B cell (primary cell): Measurements from ENCODE around the gene SENP3. TPM values are rescaled to one million over a fixed set of nuclear protein-coding genes. Genes with fewer than 3 reads are reported as not detected.

Source experiments
- ATAC-seq: fragments of 200-7000 bp; cut with Tn5 transposase; one replicate; pipeline ENCODE4 v1.10.0; 2021; ENCODE audit warnings: low read depth, mild to moderate bottlenecking, moderate number of reproducible peaks, moderate library complexity
- CTCF ChIA-PET: fragments of 350-600 bp; sonication (Branson Sonifier 250); formaldehyde crosslinking; loops from one replicate; lab custom pipeline; 2021; ENCODE audit warnings: antibody characterized with exemption, inconsistent platforms; lab: Charles Lee
- POLR2A ChIA-PET: fragments of 350-600 bp; sonication (Branson Sonifier 250); formaldehyde crosslinking; loops from one replicate; lab custom pipeline; 2021; ENCODE audit warnings: antibody characterized with exemption; lab: Charles Lee
- DNase-seq: peaks from one replicate; pipeline ENCODE4 v3.0.0; 2013
- H2AFZ ChIP-seq: 2 replicates; pipeline ENCODE4 v1.6.1; 2012; ENCODE audit warnings: mild to moderate bottlenecking, low read depth, low read length; ENCODE audit not compliant: insufficient read depth, poor library complexity, severe bottlenecking
- H3K27ac ChIP-seq, 2 donors: 1 replicate in 1 of 2; 2 replicates in 1 of 2; pipeline ENCODE4 v1.5.1; 2012 to 2013; ENCODE audit warnings: low read length in 2 of 2, mild to moderate bottlenecking in 2 of 2, moderate library complexity in 1 of 2
- H3K27me3 ChIP-seq, 4 experiments: fragments of 200-600 bp in 1 of 4; sonication (generic) in 1 of 4; replicated peaks in 1 of 4; 1 replicate in 2 of 4; 2 replicates in 2 of 4; pipeline versions ENCODE4 v1.6.1 to v1.7.0; 2013 to 2016; ENCODE audit warnings: low read length in 3 of 4, mild to moderate bottlenecking in 2 of 4, mixed read lengths in 1 of 4, moderate library complexity in 1 of 4; ENCODE audit not compliant: insufficient read depth in 4 of 4, control insufficient read depth in 3 of 4; ENCODE audit errors: control extremely low read depth in 1 of 4
- H3K36me3 ChIP-seq, 2 experiments: replicated peaks in 1 of 2; 1 replicate in 1 of 2; 2 replicates in 1 of 2; pipeline versions ENCODE4 v1.6.1 to v1.7.1; 2013; ENCODE audit warnings: low read length in 1 of 2; ENCODE audit not compliant: insufficient read depth in 2 of 2, control insufficient read depth in 1 of 2; ENCODE audit errors: control extremely low read depth in 1 of 2, extremely low read depth in 1 of 2
- H3K4me1 ChIP-seq, 2 donors: fragments of 200-600 bp in 1 of 2; sonication (generic) in 1 of 2; 1 replicate in 1 of 2; 2 replicates in 1 of 2; pipeline versions ENCODE4 v1.5.1 to v1.6.1; 2013 to 2017; ENCODE audit warnings: low read length in 2 of 2; ENCODE audit not compliant: control insufficient read depth in 2 of 2, insufficient read depth in 2 of 2
- H3K4me2 ChIP-seq: replicated peaks from 2 replicates; pipeline ENCODE3; 2012; ENCODE audit warnings: mild to moderate bottlenecking, low read depth, low read length; ENCODE audit not compliant: poor library complexity, severe bottlenecking
- H3K4me3 ChIP-seq, 5 experiments: fragments of 200-600 bp in 1 of 5; sonication (generic) in 1 of 5; 1 replicate in 3 of 5; 2 replicates in 2 of 5; pipeline versions ENCODE4 v1.5.1 to v1.7.0; 2011 to 2016; ENCODE audit warnings: low read length in 4 of 5, mild to moderate bottlenecking in 4 of 5, low read depth in 2 of 5, control low read depth in 1 of 5, moderate library complexity in 1 of 5; ENCODE audit not compliant: insufficient read depth in 1 of 5; ENCODE audit errors: control extremely low read depth in 1 of 5, extremely low read depth in 1 of 5
- H3K79me2 ChIP-seq: fragments of 200-600 bp; sonication (generic); one replicate; pipeline ENCODE4 v1.6.0; 2016; ENCODE audit warnings: low read length; ENCODE audit not compliant: control insufficient read depth, insufficient read depth
- H3K9ac ChIP-seq: fragments of 200-600 bp; sonication (generic); 2 replicates; pipeline ENCODE4 v1.6.1; 2017; ENCODE audit warnings: mild to moderate bottlenecking, low read length, moderate library complexity
- H3K9me3 ChIP-seq, 3 donors: one replicate each; pipeline versions ENCODE4 v1.6.1 to v1.7.1; 2013; ENCODE audit warnings: low read length in 2 of 3; ENCODE audit not compliant: control insufficient read depth in 2 of 3, insufficient read depth in 1 of 3; ENCODE audit errors: control extremely low read depth in 1 of 3
- H4K20me1 ChIP-seq: 2 replicates; pipeline ENCODE4 v1.6.0; 2012; ENCODE audit warnings: mild to moderate bottlenecking, low read length; ENCODE audit not compliant: insufficient read depth, control insufficient read depth, poor library complexity, severe bottlenecking
- H3K27ac Mint-ChIP-seq: one replicate; pipeline ENCODE4 v1.8.0; 2021; ENCODE audit warnings: mixed read lengths
- H3K27me3 Mint-ChIP-seq: one replicate; pipeline ENCODE4 v1.8.0; 2021; ENCODE audit warnings: mixed read lengths
- H3K4me1 Mint-ChIP-seq: one replicate; pipeline ENCODE4 v1.8.0; 2021; ENCODE audit warnings: mixed read lengths
- H3K4me3 Mint-ChIP-seq: one replicate; pipeline ENCODE4 v1.8.0; 2021; ENCODE audit warnings: mixed read lengths
- H3K9me3 Mint-ChIP-seq: one replicate; pipeline ENCODE4 v1.8.0; 2022; ENCODE audit warnings: mixed read lengths; ENCODE audit not compliant: insufficient read depth
- EZH2 ChIP-seq: IDR thresholded peaks from 2 replicates; pipeline ENCODE4 v1.6.1; 2012; ENCODE audit warnings: borderline replicate concordance, low read depth, mild to moderate bottlenecking, moderate library complexity, low read length; ENCODE audit not compliant: insufficient read depth, poor library complexity, severe bottlenecking
- WGBS: methylation state at CpG from one replicate; pipeline ENCODE4 v1.1.5; 2013; ENCODE audit warnings: missing lambda C conversion rate; ENCODE audit not compliant: insufficient coverage; 5-methylcytosine and 5-hydroxymethylcytosine counted together
- intact Hi-C: fragments of 100-400 bp; cut with micrococcal nuclease; formaldehyde crosslinking; loops from one replicate; pipeline ENCODE4 v1.10.0; 2022
- polyA plus RNA-seq: library from polyadenylated mRNA; depleted of rRNA; stranded (reverse); fragments of >200 nt; gene quantifications from 2 replicates; pipeline ENCODE4 v1.2.3, GENCODE V29; 2012
- small RNA-seq: library from RNA; depleted of rRNA; stranded (forward); fragments of <200 nt; gene quantifications from one replicate; pipeline ENCODE3, GENCODE V24; 2012; ENCODE audit warnings: low replicate concordance, low read depth; ENCODE audit not compliant: insufficient read length
- total RNA-seq, 2 donors: library from RNA; stranded (reverse); fragments of 120-200 nt in 1 of 2; gene quantifications; 1 replicate in 1 of 2; 2 replicates in 1 of 2; pipeline versions ENCODE4 v1.2.3 to v1.2.4, GENCODE V29; 2013 to 2022
- TF ChIP-seq, protein P1 (sequence below): fragments of 200-600 bp; IDR thresholded peaks from one replicate; pipeline ENCODE4 v1.8.0; 2022; ENCODE audit warnings: antibody characterized with exemption, mild to moderate bottlenecking

The SENP3 gene
- total and polyA plus RNA-seq, 2 donors (not counting 1 experiment from before 2014, with no cell fraction given) = 45.1 to 57.1 TPM

DNA sequence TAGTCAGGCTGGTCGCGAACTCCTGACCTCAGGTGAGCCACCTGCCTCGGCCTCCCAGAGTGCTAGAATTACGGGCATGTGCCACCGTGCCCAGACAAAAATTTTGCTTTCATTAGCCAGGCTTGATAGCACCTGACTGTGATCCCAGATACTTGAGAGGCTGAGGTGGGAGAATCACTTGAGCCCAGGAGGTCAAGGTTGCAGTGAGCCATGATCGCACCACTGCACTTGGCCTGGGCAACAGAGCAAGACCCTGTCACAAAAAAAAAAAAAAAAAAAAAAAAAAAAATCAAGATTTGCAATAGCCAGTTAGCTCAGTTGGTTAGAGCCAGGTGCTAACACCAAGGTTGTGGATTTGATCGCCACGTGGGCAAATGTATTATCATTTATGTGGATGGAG, 59.1 kb downstream of the SENP3 start:
- H3K27ac Mint-ChIP-seq = no peak overlapping the region
- H2AFZ ChIP-seq = no peak overlapping the region
- DNase-seq = no peak
- no peaks in the 10 kb centered on the region for H3K36me3 ChIP-seq
- H3K27ac ChIP-seq = no peak overlapping the region
- intact Hi-C loops = no loop called here
- H4K20me1 ChIP-seq = no peaks in the 10 kb centered on the region
- H3K27me3 ChIP-seq = no peaks in the 10 kb centered on the region
- no peaks in the 10 kb centered on the region for H3K4me1 ChIP-seq
- H3K4me1 Mint-ChIP-seq = no peaks in the 10 kb centered on the region
- H3K4me3 Mint-ChIP-seq = no peak overlapping the region
- H3K27me3 Mint-ChIP-seq = no peaks in the 10 kb centered on the region
- H3K4me3 ChIP-seq = no peak overlapping the region
- H3K79me2 ChIP-seq = no peaks in the 10 kb centered on the region
- H3K9ac ChIP-seq = no peak overlapping the region
- ChIA-PET POLR2A (interaction anchor here (0.5 kb wide), 1 partner anchor 627 kb away, joined by 4 read pairs; the partner anchor contains the start of gene CTC1), CTCF (interaction anchor here (1.2 kb wide), 1 partner anchor 11 kb away, joined by 3 read pairs; no protein-coding TSS in a partner anchor)
- no peak for ATAC-seq
- H3K4me2 ChIP-seq = no peak overlapping the region
- 97% methylated on average over 6 of the region's 8 CpGs for WGBS
- no peaks in the 10 kb centered on the region for H3K9me3 Mint-ChIP-seq
- TF ChIP-seq, protein P1, sequence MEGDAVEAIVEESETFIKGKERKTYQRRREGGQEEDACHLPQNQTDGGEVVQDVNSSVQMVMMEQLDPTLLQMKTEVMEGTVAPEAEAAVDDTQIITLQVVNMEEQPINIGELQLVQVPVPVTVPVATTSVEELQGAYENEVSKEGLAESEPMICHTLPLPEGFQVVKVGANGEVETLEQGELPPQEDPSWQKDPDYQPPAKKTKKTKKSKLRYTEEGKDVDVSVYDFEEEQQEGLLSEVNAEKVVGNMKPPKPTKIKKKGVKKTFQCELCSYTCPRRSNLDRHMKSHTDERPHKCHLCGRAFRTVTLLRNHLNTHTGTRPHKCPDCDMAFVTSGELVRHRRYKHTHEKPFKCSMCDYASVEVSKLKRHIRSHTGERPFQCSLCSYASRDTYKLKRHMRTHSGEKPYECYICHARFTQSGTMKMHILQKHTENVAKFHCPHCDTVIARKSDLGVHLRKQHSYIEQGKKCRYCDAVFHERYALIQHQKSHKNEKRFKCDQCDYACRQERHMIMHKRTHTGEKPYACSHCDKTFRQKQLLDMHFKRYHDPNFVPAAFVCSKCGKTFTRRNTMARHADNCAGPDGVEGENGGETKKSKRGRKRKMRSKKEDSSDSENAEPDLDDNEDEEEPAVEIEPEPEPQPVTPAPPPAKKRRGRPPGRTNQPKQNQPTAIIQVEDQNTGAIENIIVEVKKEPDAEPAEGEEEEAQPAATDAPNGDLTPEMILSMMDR = no peak
- TF ChIP-seq EZH2 = no peak
- H3K9me3 ChIP-seq = no peaks in the 10 kb centered on the region

Small RNAs within 50 kb of the gene (small RNA-seq; reads per million reads assigned to genes)
- gene CD68 (not detected), gene RF00019 (not detected), gene SNORA48 (not detected), gene SNORD10 (not detected)

Other genes with a start within 250 kb of the SENP3 start
Only the 30 nearest of the 31 such genes appear.
- 85.2 and 89.2 TPM in 2 replicates for gene NEURL4, start 232.6 kb upstream of the SENP3 start, total RNA-seq
- 54.6 and 82.6 TPM in 2 replicates for gene NEURL4, start 232.6 kb upstream of the SENP3 start, polyA plus RNA-seq
- 371 and 392 TPM in 2 replicates for gene ACAP1, start 225.4 kb upstream of the SENP3 start, total RNA-seq
- gene ACAP1, start 225.4 kb upstream of the SENP3 start, polyA plus RNA-seq = 412 and 471 TPM in 2 replicates
- gene KCTD11, start 209.8 kb upstream of the SENP3 start, total RNA-seq = 13.4 and 15.4 TPM in 2 replicates
- gene KCTD11, start 209.8 kb upstream of the SENP3 start, polyA plus RNA-seq = 3.1 and 4.3 TPM in 2 replicates
- 0.25 TPM in 1 of 2 replicates, not detected in the other for gene TMEM95, start 206.8 kb upstream of the SENP3 start, total RNA-seq
- not detected in 2 replicates for gene TMEM95, start 206.8 kb upstream of the SENP3 start, polyA plus RNA-seq
- gene TNK1, start 180.8 kb upstream of the SENP3 start, total RNA-seq = 10.0 and 11.7 TPM in 2 replicates
- 22.5 and 23.7 TPM in 2 replicates for gene TNK1, start 180.8 kb upstream of the SENP3 start, polyA plus RNA-seq
- 31.1 and 31.6 TPM in 2 replicates for gene PLSCR3, start 167.4 kb upstream of the SENP3 start, total RNA-seq
- gene PLSCR3, start 167.4 kb upstream of the SENP3 start, polyA plus RNA-seq = 82.3 and 122 TPM in 2 replicates
- gene TMEM256, start 157.8 kb upstream of the SENP3 start, total RNA-seq = 64.5 and 67.8 TPM in 2 replicates
- 29.2 and 65.4 TPM in 2 replicates for gene TMEM256, start 157.8 kb upstream of the SENP3 start, polyA plus RNA-seq
- 1.7 and 3.4 TPM in 2 replicates for gene NLGN2, start 154.1 kb upstream of the SENP3 start, total RNA-seq
- 0.52 and 0.68 TPM in 2 replicates for gene NLGN2, start 154.1 kb upstream of the SENP3 start, polyA plus RNA-seq
- not detected in 2 replicates for gene SPEM1, start 141.6 kb upstream of the SENP3 start, total RNA-seq
- not detected in 2 replicates for gene SPEM1, start 141.6 kb upstream of the SENP3 start, polyA plus RNA-seq
- not detected in 2 replicates for gene SPEM2, start 136.3 kb upstream of the SENP3 start, total RNA-seq
- not detected in 2 replicates for gene SPEM2, start 136.3 kb upstream of the SENP3 start, polyA plus RNA-seq
- gene SPEM3, start 133.1 kb upstream of the SENP3 start, total RNA-seq = not detected in 2 replicates
- gene SPEM3, start 133.1 kb upstream of the SENP3 start, polyA plus RNA-seq = not detected in 2 replicates
- 17.7 and 19.1 TPM in 2 replicates for gene TMEM102, start 126.5 kb upstream of the SENP3 start, total RNA-seq
- gene TMEM102, start 126.5 kb upstream of the SENP3 start, polyA plus RNA-seq = 5.9 and 10.8 TPM in 2 replicates
- 2.8 and 4.6 TPM in 2 replicates for gene FGF11, start 122.4 kb upstream of the SENP3 start, total RNA-seq
- gene FGF11, start 122.4 kb upstream of the SENP3 start, polyA plus RNA-seq = 2.7 and 3.3 TPM in 2 replicates
- gene CHRNB1, start 116.9 kb upstream of the SENP3 start, total RNA-seq = 6.2 and 6.6 TPM in 2 replicates
- gene CHRNB1, start 116.9 kb upstream of the SENP3 start, polyA plus RNA-seq = 5.8 and 7.2 TPM in 2 replicates
- 59.4 and 62.4 TPM in 2 replicates for gene ZBTB4, start 82.3 kb upstream of the SENP3 start, total RNA-seq
- 16.0 and 19.2 TPM in 2 replicates for gene ZBTB4, start 82.3 kb upstream of the SENP3 start, polyA plus RNA-seq
- 0.30 TPM in 1 of 2 replicates, not detected in the other for gene SLC35G6, start 80.5 kb upstream of the SENP3 start, total RNA-seq
- 0.04 TPM in 1 of 2 replicates, not detected in the other for gene SLC35G6, start 80.5 kb upstream of the SENP3 start, polyA plus RNA-seq
- 225 and 240 TPM in 2 replicates for gene POLR2A, start 77.6 kb upstream of the SENP3 start, total RNA-seq
- 56.5 and 77.6 TPM in 2 replicates for gene POLR2A, start 77.6 kb upstream of the SENP3 start, polyA plus RNA-seq
- 40.6 and 44.5 TPM in 2 replicates for gene TNFSF12, start 12.9 kb upstream of the SENP3 start, total RNA-seq
- gene TNFSF12, start 12.9 kb upstream of the SENP3 start, polyA plus RNA-seq = 31.7 and 53.4 TPM in 2 replicates
- 14.7 and 16.0 TPM in 2 replicates for gene TNFSF13, start 3.2 kb upstream of the SENP3 start, total RNA-seq
- gene TNFSF13, start 3.2 kb upstream of the SENP3 start, polyA plus RNA-seq = 18.1 and 20.2 TPM in 2 replicates
- 10.8 and 12.9 TPM in 2 replicates for gene CD68, start 17.7 kb downstream of the SENP3 start, total RNA-seq
- gene CD68, start 17.7 kb downstream of the SENP3 start, polyA plus RNA-seq = 0.66 and 3.9 TPM in 2 replicates
- 29.7 and 31.7 TPM in 2 replicates for gene MPDU1, start 21.9 kb downstream of the SENP3 start, total RNA-seq
- 47.8 and 51.5 TPM in 2 replicates for gene MPDU1, start 21.9 kb downstream of the SENP3 start, polyA plus RNA-seq
- 0.51 and 0.96 TPM in 2 replicates for gene SOX15, start 28.2 kb downstream of the SENP3 start, total RNA-seq
- 0.18 and 0.49 TPM in 2 replicates for gene SOX15, start 28.2 kb downstream of the SENP3 start, polyA plus RNA-seq
- gene FXR2, start 53.0 kb downstream of the SENP3 start, total RNA-seq = 44.7 and 45.8 TPM in 2 replicates
- 37.2 and 40.1 TPM in 2 replicates for gene FXR2, start 53.0 kb downstream of the SENP3 start, polyA plus RNA-seq
- gene SAT2, start 65.9 kb downstream of the SENP3 start, total RNA-seq = 68.8 and 83.6 TPM in 2 replicates
- 33.8 and 46.2 TPM in 2 replicates for gene SAT2, start 65.9 kb downstream of the SENP3 start, polyA plus RNA-seq
- gene SHBG, start 68.2 kb downstream of the SENP3 start, total RNA-seq = not detected in 2 replicates
- 0.10 TPM in 1 of 2 replicates, not detected in the other for gene SHBG, start 68.2 kb downstream of the SENP3 start, polyA plus RNA-seq
- 0.27 and 0.39 TPM in 2 replicates for gene ATP1B2, start 89.0 kb downstream of the SENP3 start, total RNA-seq
- gene ATP1B2, start 89.0 kb downstream of the SENP3 start, polyA plus RNA-seq = 0.12 TPM in 1 of 2 replicates, not detected in the other
- gene TP53, start 125.6 kb downstream of the SENP3 start, total RNA-seq = 89.9 and 101 TPM in 2 replicates
- gene TP53, start 125.6 kb downstream of the SENP3 start, polyA plus RNA-seq = 59.4 and 76.1 TPM in 2 replicates
- gene WRAP53, start 126.6 kb downstream of the SENP3 start, total RNA-seq = 17.2 and 18.2 TPM in 2 replicates
- gene WRAP53, start 126.6 kb downstream of the SENP3 start, polyA plus RNA-seq = 12.0 and 13.1 TPM in 2 replicates
- gene EFNB3, start 143.3 kb downstream of the SENP3 start, total RNA-seq = not detected in 2 replicates
- not detected in 2 replicates for gene EFNB3, start 143.3 kb downstream of the SENP3 start, polyA plus RNA-seq
- not detected in 2 replicates for gene DNAH2, start 155.8 kb downstream of the SENP3 start, total RNA-seq
- gene DNAH2, start 155.8 kb downstream of the SENP3 start, polyA plus RNA-seq = 0.03 TPM in 1 of 2 replicates, not detected in the other